Upper lobe of left lung (tissue), 6 donors: Measurements from ENCODE around the gene GGT6. TPM values are rescaled to one million over a fixed set of nuclear protein-coding genes. Genes with fewer than 3 reads are reported as not detected.
A peak's percentile ranks its signal among the peaks of the same experiment; 100 is the strongest.

Experiments
- ATAC-seq, 2 donors: fragments of 200-7000 bp; cut with Tn5 transposase; one replicate each; pipeline ENCODE4 v1.9.1; 2022; ENCODE audit warnings: mild to moderate bottlenecking in 2 of 2, moderate library complexity in 2 of 2; ENCODE audit not compliant: low FRiP score in 2 of 2
- DNase-seq, 2 donors: peaks; one replicate each; pipeline ENCODE4 v3.0.0-alpha.2; 2019 to 2020
- H3K27ac ChIP-seq, 4 donors: fragments of 200-600 bp; sonication (generic); one replicate each; pipeline ENCODE4 v1.5.1; 2016 to 2019
- H3K27me3 ChIP-seq, 4 donors: fragments of 200-600 bp; sonication (generic); one replicate each; pipeline ENCODE4 v1.5.1; 2017 to 2019
- H3K36me3 ChIP-seq, 4 donors: fragments of 200-600 bp; sonication (generic); one replicate each; pipeline ENCODE4 v1.5.1; 2016 to 2019
- H3K4me1 ChIP-seq, 4 donors: fragments of 200-600 bp; sonication (generic); one replicate each; pipeline ENCODE4 v1.5.1; 2018 to 2019
- H3K4me3 ChIP-seq, 4 donors: fragments of 200-600 bp; sonication (generic); one replicate each; pipeline ENCODE4 v1.5.1; 2017 to 2019; ENCODE audit warnings: mild to moderate bottlenecking in 2 of 4, moderate library complexity in 1 of 4
- H3K9me3 ChIP-seq, 4 donors: fragments of 200-600 bp; sonication (generic); one replicate each; pipeline ENCODE4 v1.5.1; 2018 to 2019
- EP300 ChIP-seq, 4 donors: sonication (generic); formaldehyde crosslinking; IDR thresholded peaks; one replicate each; pipeline ENCODE4 v1.5.1; 2017; ENCODE audit warnings: antibody characterized with exemption in 4 of 4, control low read depth in 2 of 4
- POLR2A ChIP-seq, 4 donors: fragments of 450-650 bp; IDR thresholded peaks; one replicate each; pipeline ENCODE4 v1.5.1; 2016 to 2017; ENCODE audit warnings: antibody characterized with exemption in 4 of 4, mild to moderate bottlenecking in 2 of 4
- POLR2AphosphoS5 ChIP-seq, 2 donors: sonication (generic); formaldehyde crosslinking; IDR thresholded peaks; one replicate each; pipeline ENCODE4 v1.5.1; 2017; ENCODE audit warnings: antibody characterized with exemption in 2 of 2
- WGBS, 2 donors: methylation state at CpG; one replicate each; pipeline ENCODE4 v1.1.5; 2017 to 2018; 5-methylcytosine and 5-hydroxymethylcytosine counted together
- total RNA-seq, 6 donors: library from RNA; depleted of rRNA in 4 of 6; stranded (reverse); fragments of >200 nt in 4 of 6; gene quantifications; one replicate each; pipeline versions ENCODE4 v1.1.0 to v1.2.1, GENCODE V29; 2016 to 2021
- TF ChIP-seq, protein P1 (sequence below), 6 experiments: fragments of 450-650 bp in 4 of 6; fragments of 200-600 bp in 2 of 6; sonication (generic) in 2 of 6; IDR thresholded peaks; one replicate each; pipeline ENCODE4 v1.5.1; 2016 to 2019; ENCODE audit warnings: antibody characterized with exemption in 6 of 6
- donor health status: DM: no; HTN: no; CAD: no; lungs with moderate emphysema.
- donor health status: DM: no; HTN: yes; CAD: no; lungs with severe emphysema.

GGT6 gene
- total RNA-seq, 6 donors from 2014 or later, result 3.8 to 18.7 (median 9.7) TPM

GRCh38 chr17:4584917-4585637, 24.7 kb upstream of the GGT6 start:
- DNase-seq (peak in 1 of 2 donors; percentile 86), ATAC-seq (no peak)
- Histone ChIP-seq H3K4me1 (peaks cover 13 to 20% (median 15%) of the 10 kb centered on the region in 4 donors), H3K36me3 (no peaks in the 10 kb centered on the region), H3K27ac (peak overlapping the region in 3 of 4 donors; percentile 29 to 56 (median 43)), H3K9me3 (no peaks in the 10 kb centered on the region), H3K4me3 (peak overlapping the region in 3 of 4 donors; percentile 48 to 64 (median 56)), H3K27me3 (peaks cover 0 to 17% (median 5%) of the 10 kb centered on the region in 4 donors)
- TF ChIP-seq EP300 (IDR thresholded peaks at IDR 0.05), result no peak
- TF ChIP-seq, protein P1, sequence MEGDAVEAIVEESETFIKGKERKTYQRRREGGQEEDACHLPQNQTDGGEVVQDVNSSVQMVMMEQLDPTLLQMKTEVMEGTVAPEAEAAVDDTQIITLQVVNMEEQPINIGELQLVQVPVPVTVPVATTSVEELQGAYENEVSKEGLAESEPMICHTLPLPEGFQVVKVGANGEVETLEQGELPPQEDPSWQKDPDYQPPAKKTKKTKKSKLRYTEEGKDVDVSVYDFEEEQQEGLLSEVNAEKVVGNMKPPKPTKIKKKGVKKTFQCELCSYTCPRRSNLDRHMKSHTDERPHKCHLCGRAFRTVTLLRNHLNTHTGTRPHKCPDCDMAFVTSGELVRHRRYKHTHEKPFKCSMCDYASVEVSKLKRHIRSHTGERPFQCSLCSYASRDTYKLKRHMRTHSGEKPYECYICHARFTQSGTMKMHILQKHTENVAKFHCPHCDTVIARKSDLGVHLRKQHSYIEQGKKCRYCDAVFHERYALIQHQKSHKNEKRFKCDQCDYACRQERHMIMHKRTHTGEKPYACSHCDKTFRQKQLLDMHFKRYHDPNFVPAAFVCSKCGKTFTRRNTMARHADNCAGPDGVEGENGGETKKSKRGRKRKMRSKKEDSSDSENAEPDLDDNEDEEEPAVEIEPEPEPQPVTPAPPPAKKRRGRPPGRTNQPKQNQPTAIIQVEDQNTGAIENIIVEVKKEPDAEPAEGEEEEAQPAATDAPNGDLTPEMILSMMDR (IDR thresholded peaks at IDR 0.05), result no peak
- no peak for TF ChIP-seq POLR2A (IDR thresholded peaks at IDR 0.05)
- TF ChIP-seq POLR2AphosphoS5 (IDR thresholded peaks at IDR 0.05), result no peak
- WGBS, 2 donors, result 37 to 58% methylated on average over 19 to 30 of the region's 57 CpGs

GRCh38 chr17:4584101-4584916, 23.9 kb upstream of the GGT6 start, which contains the start of gene SMTNL2:
TSS of gene SMTNL2 (plus strand) at chr17:4584529. CDS start at chr17:4584606, 77 bp downstream.
- TF ChIP-seq EP300 (IDR thresholded peaks at IDR 0.05), result no peak
- peak in 1 of 2 donors; percentile 58 for TF ChIP-seq POLR2AphosphoS5 (IDR thresholded peaks at IDR 0.05)
- peak in 2 of 4 donors; percentile 6 to 24 for TF ChIP-seq POLR2A (IDR thresholded peaks at IDR 0.05)
- H3K27me3 ChIP-seq, result peaks cover 0 to 17% (median 5%) of the 10 kb centered on the region in 4 donors
- H3K27ac ChIP-seq, result peak within 1 kb of the TSS; percentile 39 to 73 (median 48)
- H3K4me3 ChIP-seq, result peak within 1 kb of the TSS; percentile 14 to 64 (median 52)
- H3K9me3 ChIP-seq, result no peaks in the 10 kb centered on the region
- DNase-seq (peak in 1 of 2 donors; percentile 94), ATAC-seq (peak in 1 of 2 donors; percentile 63)
- H3K4me1 ChIP-seq, result peaks cover 13 to 20% (median 15%) of the 10 kb centered on the region in 4 donors
- H3K36me3 ChIP-seq, result no peaks in the 10 kb centered on the region
- 0% methylated on average over 12 of the region's 100 CpGs; no CpG with 5 or more reads in 1 of the 2 donors for WGBS, 2 donors

DNA sequence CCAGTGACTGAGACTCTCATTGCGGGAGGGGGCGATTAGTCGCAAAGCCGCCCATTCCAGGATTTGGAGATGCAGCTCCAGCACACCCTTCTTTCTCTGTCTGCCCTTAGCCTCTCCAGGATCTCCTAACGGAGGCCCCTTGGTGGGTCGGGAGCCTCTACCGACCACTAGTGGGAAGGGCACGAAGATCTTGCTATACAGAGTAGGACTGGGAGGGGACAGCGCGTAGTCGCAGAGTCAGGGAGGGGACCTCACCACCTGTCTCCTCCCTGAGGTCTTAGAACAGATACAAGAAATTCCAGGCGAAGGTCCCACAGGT, 23.4 kb upstream of the GGT6 start:
- Histone ChIP-seq H3K9me3 (no peaks in the 10 kb centered on the region), H3K27ac (peak overlapping the region; percentile 39 to 73 (median 48)), H3K4me1 (peaks cover 13 to 20% (median 15%) of the 10 kb centered on the region in 4 donors), H3K4me3 (peak overlapping the region in 3 of 4 donors; percentile 48 to 64 (median 56)), H3K36me3 (no peaks in the 10 kb centered on the region), H3K27me3 (peaks cover 0 to 17% (median 5%) of the 10 kb centered on the region in 4 donors)
- TF ChIP-seq, protein P1 (IDR thresholded peaks at IDR 0.05), result peak in 1 of 6 experiments; percentile 39
- TF ChIP-seq POLR2AphosphoS5 (IDR thresholded peaks at IDR 0.05), result no peak
- WGBS, 2 donors, result 12 to 36% methylated on average over 10 to 12 of the region's 12 CpGs
- DNase-seq (no peak), ATAC-seq (peak in 1 of 2 donors; percentile 49)

DNA sequence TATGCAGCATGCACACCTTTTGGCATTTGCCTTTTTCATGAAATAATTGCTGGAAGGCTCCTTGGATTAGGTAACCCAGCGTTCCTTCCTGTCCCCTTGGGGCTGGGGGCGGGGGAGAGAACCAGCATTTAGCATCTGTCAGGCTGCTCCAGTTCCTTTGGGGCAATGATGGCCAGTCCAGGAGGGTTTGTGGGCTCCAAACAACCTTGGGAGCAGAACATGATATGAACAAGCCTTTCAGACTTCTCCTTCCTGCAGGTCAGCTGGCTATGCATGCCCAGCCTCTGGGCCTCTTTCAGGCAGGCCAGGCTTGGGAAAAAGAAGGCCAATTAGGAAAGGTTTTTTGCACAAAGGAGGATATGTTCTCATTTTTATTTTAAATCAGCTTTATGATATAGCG, 22.8 kb upstream of the GGT6 start:
- no peak for DNase-seq
- H3K36me3 ChIP-seq, result no peaks in the 10 kb centered on the region

More for the DNA sequence above, 22.8 kb upstream of the GGT6 start:
- ATAC-seq, result no peak
- Histone ChIP-seq H3K4me3 (no peak overlapping the region), H3K27ac (no peak overlapping the region), H3K9me3 (no peaks in the 10 kb centered on the region), H3K27me3 (peaks cover 0 to 17% (median 5%) of the 10 kb centered on the region in 4 donors), H3K4me1 (peaks cover 13 to 20% (median 15%) of the 10 kb centered on the region in 4 donors)
- 80 to 83% methylated on average over 2 to 3 of the region's 3 CpGs for WGBS, 2 donors
- no peak for TF ChIP-seq POLR2AphosphoS5 (IDR thresholded peaks at IDR 0.05)
- no peak for TF ChIP-seq POLR2A (IDR thresholded peaks at IDR 0.05)
- TF ChIP-seq, protein P1 (IDR thresholded peaks at IDR 0.05), result no peak
- TF ChIP-seq EP300 (IDR thresholded peaks at IDR 0.05), result no peak
